ELF-1 (cell line): Measurements from ENCODE around the gene RMI1.

Experiments
- DNase-seq: peaks from one replicate; pipeline ENCODE4 v3.0.0-alpha.2; 2016; ENCODE audit warnings: low read depth, low spot score

RMI1 gene

DNA sequence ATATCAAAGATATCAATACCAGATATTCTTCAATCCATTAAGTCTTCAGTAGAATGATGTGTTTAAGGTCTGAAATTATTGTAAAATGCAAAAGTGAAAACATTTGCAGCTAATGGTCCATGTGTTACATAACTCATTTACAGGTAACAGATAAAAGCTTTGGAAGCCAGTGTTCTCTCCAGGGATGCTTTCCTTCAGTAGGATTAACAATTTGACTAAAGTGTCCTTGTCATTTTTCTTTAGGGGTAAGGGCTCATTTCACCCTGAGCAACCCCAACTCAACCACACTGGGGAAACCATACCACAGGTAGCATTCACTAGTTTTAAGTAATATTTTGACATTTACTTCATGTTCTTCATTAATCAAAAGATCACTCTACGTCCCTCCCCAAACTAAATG, 13.5 kb upstream of the RMI1 start:
- DNase-seq, result no peak

GRCh38 chr9:83969602-83970001, 11.0 kb upstream of the RMI1 start:
- no peak for DNase-seq

DNA sequence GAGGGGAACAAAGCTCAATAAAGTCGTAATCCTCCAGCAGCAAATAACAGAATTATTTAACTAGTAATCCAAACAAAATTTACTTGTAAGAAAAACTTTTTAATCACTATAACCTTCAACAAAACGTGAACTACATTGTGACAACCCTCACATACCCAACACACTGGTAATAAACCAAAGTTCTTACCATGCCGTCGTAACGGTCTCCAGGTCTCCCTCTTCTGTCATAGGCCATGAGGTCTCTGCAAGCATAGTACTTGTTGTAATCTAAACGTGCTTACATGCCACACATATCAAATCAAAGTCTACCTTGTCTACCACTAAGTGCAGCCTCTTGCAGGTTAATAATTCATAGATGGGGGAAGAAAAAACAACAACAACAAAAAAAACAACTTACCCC, 9.1 kb upstream of the RMI1 start:
- DNase-seq, result no peak

GRCh38 chr9:83972286-83972685, 8.3 kb upstream of the RMI1 start:
- DNase-seq, result no peak

GRCh38 chr9:83975300-83975699, 5.3 kb upstream of the RMI1 start:
- no peak for DNase-seq

DNA sequence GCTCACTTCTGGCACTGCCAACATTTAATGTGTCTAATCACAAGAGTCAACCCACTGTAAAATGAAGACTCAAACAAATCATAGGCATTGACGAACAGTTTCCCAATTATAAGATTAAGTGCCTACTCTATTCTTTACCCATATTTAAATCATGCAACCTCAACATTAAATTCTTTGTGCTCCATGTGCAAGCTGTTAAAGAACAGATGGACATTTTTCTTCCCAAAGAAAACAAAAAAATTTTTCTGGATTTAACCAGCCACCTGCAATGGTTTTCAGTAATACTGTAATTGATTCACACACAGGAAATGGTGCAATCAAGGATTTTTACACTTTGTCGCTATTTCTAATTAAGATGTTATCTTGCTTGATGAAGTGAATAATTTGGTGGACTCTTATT, 4.2 kb upstream of the RMI1 start:
- no peak for DNase-seq

DNA sequence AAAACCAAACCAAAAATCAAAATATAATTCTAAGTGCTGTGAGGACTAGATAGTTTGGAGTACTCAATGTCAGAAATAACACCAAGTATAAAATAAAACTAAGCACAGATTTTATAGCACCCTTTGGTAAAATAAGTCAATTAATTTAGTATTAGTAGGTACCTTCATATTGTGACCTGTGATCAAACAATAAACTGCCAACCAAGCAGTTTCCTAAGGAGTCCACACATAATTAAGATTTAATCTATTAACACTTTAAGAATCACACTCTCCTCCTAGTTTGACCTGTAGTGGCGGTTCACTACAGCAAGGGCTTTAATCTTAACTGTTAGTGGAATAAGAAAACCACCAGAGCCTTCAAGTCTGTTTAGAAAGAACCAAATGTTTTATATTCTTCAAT, 3.4 kb upstream of the RMI1 start:
- DNase-seq, result no peak

DNA sequence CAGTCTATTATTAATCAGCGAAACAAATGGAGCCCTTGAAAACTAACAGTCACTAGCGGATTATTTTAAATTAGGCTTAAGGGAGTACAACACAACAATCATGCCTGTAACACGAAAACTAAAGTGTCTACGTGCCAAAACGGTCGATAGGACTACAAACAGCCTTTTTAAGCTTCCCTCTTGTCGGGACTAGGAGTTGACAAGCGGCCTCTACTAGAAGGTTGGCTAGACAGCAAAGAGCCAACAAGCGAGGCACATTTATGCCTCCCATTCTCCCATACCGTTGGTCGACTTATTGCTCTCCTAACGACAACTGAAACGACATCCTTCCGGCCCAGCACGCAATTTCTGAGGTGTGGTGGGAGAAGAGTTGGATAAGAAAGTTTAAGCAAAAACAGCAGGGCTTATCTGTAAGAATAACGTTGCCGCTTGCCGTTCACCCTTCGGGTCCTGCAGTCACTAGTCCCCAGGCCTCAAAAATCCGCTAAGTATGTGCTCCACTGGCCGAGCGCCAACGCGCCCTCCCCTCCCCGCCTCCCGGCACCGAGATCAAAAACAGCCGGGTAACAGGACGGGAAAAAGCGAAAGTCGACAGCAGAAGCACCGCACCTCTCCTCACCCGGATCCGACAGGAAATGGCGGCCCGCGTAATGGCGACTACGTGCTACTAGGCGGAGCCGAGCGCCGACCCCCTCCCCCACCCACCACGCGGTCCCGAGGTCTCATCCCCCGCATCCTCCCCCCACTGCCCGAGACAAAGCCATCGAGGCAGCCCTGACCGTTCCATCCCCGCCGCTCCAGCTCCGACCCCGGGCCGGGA, 1.4 kb upstream of the RMI1 start:
- DNase-seq, result peak; percentile 74

DNA sequence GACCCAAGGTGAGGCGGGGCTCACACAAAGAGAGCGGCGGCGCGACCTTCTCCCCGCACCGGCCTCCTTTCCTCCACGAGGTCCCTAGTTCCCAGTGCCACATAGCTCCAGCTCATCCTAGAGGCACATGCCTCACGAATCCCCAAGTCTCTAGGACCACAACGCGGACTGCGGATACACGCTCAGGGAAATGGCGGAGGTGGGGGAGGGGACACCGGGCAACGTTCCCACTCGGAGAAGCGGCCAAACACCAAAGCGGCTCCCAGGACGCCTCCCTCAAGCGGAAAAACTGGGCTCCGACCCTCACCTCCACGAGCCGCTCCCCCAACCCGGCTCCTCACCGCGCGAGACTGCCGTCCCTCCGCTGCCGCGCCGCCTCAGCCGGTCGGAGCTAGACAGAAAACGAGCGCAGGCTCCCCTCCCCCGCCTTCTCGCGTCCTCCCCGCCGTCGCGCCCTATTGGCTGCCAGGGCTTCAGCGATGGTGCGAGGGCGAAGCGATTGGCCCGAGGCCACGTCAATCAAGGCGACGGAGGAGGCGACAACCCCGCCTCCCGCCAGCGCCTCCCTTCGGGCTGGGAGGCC, 702 bp upstream of the RMI1 start, which contains the start of gene HNRNPK:
Gene HNRNPK, minus strand, starts transcription at position 404 of the 583 bp plus-strand sequence. CDS start 1,963 bp downstream, outside the sequence.
- peak; percentile 98 for DNase-seq

DNA sequence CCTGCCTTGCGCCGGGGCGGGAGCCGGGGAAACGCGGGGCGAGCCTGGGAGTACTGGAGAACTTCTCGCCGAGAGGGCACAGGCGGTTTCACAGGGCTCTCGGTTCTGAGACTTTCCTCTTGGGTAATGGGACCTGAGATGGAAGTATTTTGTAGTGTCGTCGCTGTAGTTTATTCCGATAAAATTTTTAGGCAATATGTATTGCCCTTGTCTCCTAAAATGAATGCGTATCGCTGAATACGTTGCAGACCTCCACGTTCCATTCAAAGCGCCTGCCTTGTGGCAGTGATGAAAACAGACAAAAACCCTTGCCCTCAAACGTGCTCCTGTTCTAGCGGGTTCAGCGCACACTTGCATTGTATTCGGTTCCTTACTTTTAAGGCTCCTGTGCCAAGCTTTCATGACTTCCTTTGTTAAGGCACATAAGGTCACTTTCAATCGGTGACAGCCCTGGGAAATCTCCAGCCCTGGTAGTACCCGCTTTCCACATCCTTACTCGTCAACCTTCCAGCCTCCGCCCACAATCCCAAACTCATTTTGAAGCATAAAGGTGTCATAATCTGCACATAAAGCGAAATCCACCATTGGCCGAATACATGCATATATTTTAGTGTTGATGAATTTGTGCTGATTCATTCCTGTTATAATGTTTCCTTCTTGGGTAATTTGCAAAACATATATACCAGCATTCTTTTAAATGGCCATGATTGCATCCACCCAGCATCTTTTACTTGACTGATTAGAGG, 694 bp downstream of the RMI1 start:
- DNase-seq, result peak; percentile 53

DNA sequence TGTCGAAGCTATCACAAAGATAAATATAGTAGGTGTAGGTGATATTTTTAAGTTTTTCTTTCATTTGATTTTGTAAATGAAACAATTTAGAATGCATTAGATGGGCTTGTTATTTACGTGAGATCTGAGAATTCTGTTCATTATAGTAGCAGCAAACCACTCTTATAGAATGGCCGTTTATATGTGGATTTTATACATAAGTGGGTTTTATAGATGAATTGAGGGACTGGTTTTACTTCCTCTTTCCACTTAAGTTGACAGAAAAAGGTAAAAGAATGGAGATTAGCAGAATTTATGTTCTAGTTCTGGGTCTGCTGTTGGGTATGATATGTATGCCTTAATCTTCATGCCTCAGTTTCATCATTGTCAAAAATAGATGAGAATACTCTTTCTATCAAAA, 5.6 kb downstream of the RMI1 start:
- DNase-seq, result no peak

- no peak for DNase-seq
Measured at GRCh38 chr9:83986765-83987401, 6.3 kb downstream of the RMI1 start.

- no peak for DNase-seq
Measured at GRCh38 chr9:83987402-83987791, 6.8 kb downstream of the RMI1 start.

- no peak for DNase-seq
Measured at GRCh38 chr9:83988411-83988810, 7.8 kb downstream of the RMI1 start.

- no peak for DNase-seq
Measured at GRCh38 chr9:83991355-83991754, 10.8 kb downstream of the RMI1 start.

DNA sequence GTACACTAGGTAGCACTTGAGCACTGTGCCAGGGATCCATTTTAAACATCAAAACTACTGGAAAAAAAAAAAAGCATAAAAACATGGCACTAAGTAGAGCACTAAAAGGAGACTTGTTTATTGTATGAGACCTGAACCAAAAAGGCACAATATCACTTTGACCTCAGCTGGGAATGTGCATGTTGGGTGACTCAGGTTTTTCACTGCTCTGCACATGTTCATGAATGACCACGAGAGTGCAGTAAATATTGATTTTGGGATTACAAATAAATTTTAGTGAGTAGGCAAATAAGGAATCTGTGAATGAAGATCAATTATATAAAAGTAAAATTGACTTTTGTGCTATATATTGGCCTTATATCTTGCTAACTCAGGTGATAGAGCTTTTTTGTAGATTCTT, 11.8 kb downstream of the RMI1 start:
- DNase-seq, result no peak

GRCh38 chr9:83992901-83993300, 12.3 kb downstream of the RMI1 start:
- no peak for DNase-seq

DNA sequence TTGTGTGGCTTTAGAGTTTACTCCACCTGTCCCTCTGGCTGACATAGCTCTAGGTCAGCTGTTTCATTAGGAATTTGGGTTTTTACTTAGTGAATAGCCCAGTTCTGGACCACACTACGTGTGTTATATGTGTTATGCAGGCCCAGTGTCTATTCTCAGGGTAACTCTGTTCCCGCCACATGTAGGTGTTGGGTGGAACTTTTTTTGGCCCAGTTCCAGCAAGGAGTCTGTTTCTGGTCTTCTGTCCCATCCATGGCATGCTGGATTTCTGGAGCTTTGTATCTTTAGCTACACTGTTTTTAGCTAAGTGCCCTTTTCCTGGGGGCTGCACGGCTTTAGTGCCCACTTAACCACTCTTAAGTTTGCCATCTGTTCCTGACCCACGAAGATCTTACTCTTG, 15.5 kb downstream of the RMI1 start:
- no peak for DNase-seq

- no peak for DNase-seq
Measured at GRCh38 chr9:83999141-83999918, 18.7 kb downstream of the RMI1 start.

DNA sequence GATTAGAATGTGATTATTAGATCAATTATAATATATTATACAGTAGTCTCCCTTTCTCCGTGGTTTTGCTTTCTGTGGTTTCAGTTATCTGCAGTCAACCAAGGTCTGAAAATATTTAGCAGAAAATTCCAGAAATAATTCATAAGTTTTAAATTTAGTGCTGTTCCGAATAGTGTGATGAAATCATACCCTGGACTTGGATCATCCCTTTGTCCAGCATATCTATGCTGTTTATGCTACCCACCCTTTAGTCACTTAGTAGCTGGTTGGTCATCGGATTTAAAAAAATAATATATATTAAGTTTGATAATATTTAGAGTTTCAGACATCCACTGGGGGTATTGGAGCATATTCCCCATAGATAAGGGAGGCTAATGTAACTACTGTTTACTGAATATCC, 19.6 kb downstream of the RMI1 start:
- no peak for DNase-seq

DNA sequence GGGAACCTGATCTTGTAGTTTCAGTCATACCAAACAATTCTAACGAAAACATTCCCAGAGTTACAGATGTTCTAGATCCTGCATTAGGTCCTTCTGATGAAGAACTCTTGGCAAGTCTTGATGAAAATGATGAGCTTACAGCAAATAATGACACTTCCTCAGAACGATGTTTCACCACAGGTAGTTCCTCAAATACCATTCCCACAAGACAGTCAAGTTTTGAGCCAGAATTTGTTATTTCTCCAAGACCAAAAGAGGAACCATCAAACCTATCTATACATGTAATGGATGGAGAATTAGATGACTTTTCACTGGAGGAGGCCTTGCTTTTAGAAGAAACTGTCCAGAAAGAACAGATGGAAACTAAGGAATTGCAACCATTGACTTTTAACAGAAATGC, 21.0 kb downstream of the RMI1 start:
- no peak for DNase-seq
